ENCODE results near the gene DMKN. TPM values are rescaled to one million over a fixed set of nuclear protein-coding genes. Genes with fewer than 3 reads are reported as not detected.

Gene DMKN
- total RNA-seq, 1 donor from 2014 or later: 213 TPM

DNA sequence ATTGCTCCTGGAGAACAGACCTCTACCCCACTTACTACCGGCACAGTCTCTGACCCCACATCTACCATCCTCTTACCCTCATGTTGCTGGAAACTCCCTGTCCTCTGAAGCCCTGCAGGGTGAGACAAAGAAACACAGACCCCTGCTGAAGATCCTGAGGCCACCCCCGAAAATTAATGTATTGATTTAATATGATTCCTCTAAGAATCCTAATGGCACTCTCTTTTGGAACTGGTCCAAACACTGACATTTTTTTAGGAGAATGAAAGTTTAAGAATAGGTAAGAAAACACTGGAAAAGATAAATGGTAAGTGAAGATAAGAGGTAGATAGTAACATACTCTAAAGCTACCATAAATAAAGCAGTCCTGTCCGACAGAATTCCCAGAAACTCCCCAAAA lies 5.3 kb downstream of the DMKN start:
- Mint-ChIP-seq H3K4me3 (ENCODE audit: low read depth) (peak overlapping the region; percentile 97), H3K27ac (no peak overlapping the region), H3K27me3 (peaks cover 4% of the 10 kb centered on the region), H3K36me3 (ENCODE audit: insufficient read depth) (peaks cover 16% of the 10 kb centered on the region), H3K9me3 (ENCODE audit: low read depth) (no peaks in the 10 kb centered on the region), H3K4me1 (ENCODE audit: low read depth) (peaks cover 8% of the 10 kb centered on the region)
- DNase-seq (ENCODE audit: low spot score, unreplicated experiment): no peak
- TF ChIP-seq, protein P1, sequence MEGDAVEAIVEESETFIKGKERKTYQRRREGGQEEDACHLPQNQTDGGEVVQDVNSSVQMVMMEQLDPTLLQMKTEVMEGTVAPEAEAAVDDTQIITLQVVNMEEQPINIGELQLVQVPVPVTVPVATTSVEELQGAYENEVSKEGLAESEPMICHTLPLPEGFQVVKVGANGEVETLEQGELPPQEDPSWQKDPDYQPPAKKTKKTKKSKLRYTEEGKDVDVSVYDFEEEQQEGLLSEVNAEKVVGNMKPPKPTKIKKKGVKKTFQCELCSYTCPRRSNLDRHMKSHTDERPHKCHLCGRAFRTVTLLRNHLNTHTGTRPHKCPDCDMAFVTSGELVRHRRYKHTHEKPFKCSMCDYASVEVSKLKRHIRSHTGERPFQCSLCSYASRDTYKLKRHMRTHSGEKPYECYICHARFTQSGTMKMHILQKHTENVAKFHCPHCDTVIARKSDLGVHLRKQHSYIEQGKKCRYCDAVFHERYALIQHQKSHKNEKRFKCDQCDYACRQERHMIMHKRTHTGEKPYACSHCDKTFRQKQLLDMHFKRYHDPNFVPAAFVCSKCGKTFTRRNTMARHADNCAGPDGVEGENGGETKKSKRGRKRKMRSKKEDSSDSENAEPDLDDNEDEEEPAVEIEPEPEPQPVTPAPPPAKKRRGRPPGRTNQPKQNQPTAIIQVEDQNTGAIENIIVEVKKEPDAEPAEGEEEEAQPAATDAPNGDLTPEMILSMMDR (IDR thresholded peaks at IDR 0.05; ENCODE audit: unreplicated experiment): no peak

- Mint-ChIP-seq H3K4me1 (ENCODE audit: low read depth) (peaks cover 8% of the 10 kb centered on the region), H3K4me3 (ENCODE audit: low read depth) (no peak overlapping the region), H3K27ac (no peak overlapping the region), H3K36me3 (ENCODE audit: insufficient read depth) (peaks cover 18% of the 10 kb centered on the region), H3K27me3 (no peaks in the 10 kb centered on the region), H3K9me3 (ENCODE audit: low read depth) (no peaks in the 10 kb centered on the region)
- TF ChIP-seq, protein P1 (IDR thresholded peaks at IDR 0.05; ENCODE audit: unreplicated experiment): no peak
- no peak for DNase-seq (ENCODE audit: low spot score, unreplicated experiment)
These were observed 5.9 kb downstream of the DMKN start for GRCh38 chr19:35507561-35507960.

DNA sequence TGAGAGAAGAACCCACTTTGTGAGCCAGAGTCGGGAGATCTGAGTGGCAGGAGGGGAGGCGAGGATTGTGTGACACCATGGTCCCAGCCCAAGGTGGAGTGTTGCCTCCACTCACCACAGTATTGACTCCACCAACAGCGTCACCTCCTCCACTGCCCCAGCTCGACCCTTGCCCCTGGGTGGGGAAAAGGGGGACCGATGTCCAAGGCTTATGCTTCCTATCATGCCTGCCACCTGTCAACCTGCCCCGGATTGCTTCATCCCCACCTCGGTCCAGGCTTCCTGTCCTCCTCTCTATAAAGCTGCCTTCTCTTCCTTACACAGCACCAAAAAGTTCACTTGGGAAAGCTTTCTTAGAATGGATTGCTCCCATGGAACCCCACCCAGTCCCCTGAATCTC lies 7.4 kb downstream of the DMKN start:
- no peak for DNase-seq (ENCODE audit: low spot score, unreplicated experiment)
- H3K36me3 Mint-ChIP-seq (ENCODE audit: insufficient read depth): peaks cover 22% of the 10 kb centered on the region
- no peaks in the 10 kb centered on the region for H3K9me3 Mint-ChIP-seq (ENCODE audit: low read depth)
- no peaks in the 10 kb centered on the region for H3K27me3 Mint-ChIP-seq
- no peak overlapping the region for H3K4me3 Mint-ChIP-seq (ENCODE audit: low read depth)
- TF ChIP-seq, protein P1 (IDR thresholded peaks at IDR 0.05; ENCODE audit: unreplicated experiment): no peak
- H3K27ac Mint-ChIP-seq: no peak overlapping the region
- H3K4me1 Mint-ChIP-seq (ENCODE audit: low read depth): peaks cover 8% of the 10 kb centered on the region

DNA sequence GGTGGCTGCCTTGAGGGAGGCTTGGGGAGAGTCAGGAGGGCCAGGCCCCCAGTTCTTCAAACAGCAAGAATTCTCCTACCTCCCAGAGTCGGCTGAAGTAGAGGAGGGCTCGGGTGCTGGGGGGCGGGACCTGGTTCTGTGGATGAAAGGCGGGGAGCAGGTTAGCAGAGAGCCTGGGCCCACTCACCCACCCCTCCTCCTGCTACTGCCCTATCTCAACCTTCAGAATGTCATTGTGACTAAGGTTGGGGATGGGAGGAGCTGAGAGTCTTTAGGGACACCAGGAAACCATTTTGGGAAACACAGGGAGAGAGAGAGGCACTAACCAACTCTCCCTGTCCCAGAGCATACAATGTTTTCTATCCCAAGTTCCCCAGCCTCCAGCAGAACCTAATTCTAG lies 10.7 kb downstream of the DMKN start:
- H3K36me3 Mint-ChIP-seq (ENCODE audit: insufficient read depth): peaks cover 31% of the 10 kb centered on the region
- no peak overlapping the region for H3K4me3 Mint-ChIP-seq (ENCODE audit: low read depth)

DNA sequence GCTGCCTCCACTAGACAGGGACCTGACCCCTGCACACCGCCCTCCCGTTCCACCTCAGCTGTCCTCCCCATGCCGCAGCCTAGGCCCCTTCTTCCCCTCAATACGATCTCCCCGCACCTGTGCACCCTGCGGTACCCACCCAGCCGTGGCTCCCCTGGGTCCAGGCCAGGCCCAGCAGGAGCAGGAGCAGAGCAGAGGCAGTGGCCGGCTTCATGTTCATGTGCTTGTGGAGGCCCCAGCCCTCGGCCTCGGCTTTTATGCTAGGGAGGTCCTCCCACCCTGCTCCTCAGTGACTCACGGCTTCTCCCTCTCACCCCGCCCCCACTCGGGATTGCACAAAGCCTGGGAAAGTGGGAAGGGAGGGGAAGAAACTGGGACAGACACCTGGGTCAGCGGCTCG lies 11.8 kb downstream of the DMKN start:
- H3K27ac Mint-ChIP-seq: no peak overlapping the region
- peaks cover 31% of the 10 kb centered on the region for H3K36me3 Mint-ChIP-seq (ENCODE audit: insufficient read depth)
- H3K27me3 Mint-ChIP-seq: no peaks in the 10 kb centered on the region
- TF ChIP-seq, protein P1 (IDR thresholded peaks at IDR 0.05; ENCODE audit: unreplicated experiment): no peak
- H3K4me1 Mint-ChIP-seq (ENCODE audit: low read depth): no peaks in the 10 kb centered on the region
- no peak for DNase-seq (ENCODE audit: low spot score, unreplicated experiment)
- no peak overlapping the region for H3K4me3 Mint-ChIP-seq (ENCODE audit: low read depth)
- no peaks in the 10 kb centered on the region for H3K9me3 Mint-ChIP-seq (ENCODE audit: low read depth)

More for the DNA sequence above, 10.7 kb downstream of the DMKN start:
- no peak for DNase-seq (ENCODE audit: low spot score, unreplicated experiment)
- peak overlapping the region; percentile 49 for H3K27ac Mint-ChIP-seq
- no peaks in the 10 kb centered on the region for H3K4me1 Mint-ChIP-seq (ENCODE audit: low read depth)
- H3K27me3 Mint-ChIP-seq: no peaks in the 10 kb centered on the region
- TF ChIP-seq, protein P1 (IDR thresholded peaks at IDR 0.05; ENCODE audit: unreplicated experiment): no peak
- no peaks in the 10 kb centered on the region for H3K9me3 Mint-ChIP-seq (ENCODE audit: low read depth)
